HUES6 (cell line): Measurements from ENCODE around the gene UBE4A.

Experiments
- H3K27ac ChIP-seq: 2 replicates; pipeline ENCODE4 v1.7.0; 2013; ENCODE audit warnings: low read depth, mild to moderate bottlenecking, low read length, inconsistent platforms
- H3K27me3 ChIP-seq: 2 replicates; pipeline ENCODE4 v1.6.1; 2013; ENCODE audit warnings: low read length; ENCODE audit not compliant: control insufficient read depth, insufficient read depth
- H3K36me3 ChIP-seq: 2 replicates; pipeline ENCODE4 v1.6.1; 2013; ENCODE audit warnings: low read length; ENCODE audit not compliant: control insufficient read depth, insufficient read depth
- H3K4me1 ChIP-seq: 2 replicates; pipeline ENCODE4 v1.6.1; 2013; ENCODE audit warnings: low read length; ENCODE audit not compliant: control insufficient read depth, insufficient read depth
- H3K4me3 ChIP-seq: 2 replicates; pipeline ENCODE4 v1.5.1; 2013; ENCODE audit warnings: low read depth, low read length
- H3K9ac ChIP-seq: one replicate; pipeline ENCODE4 v1.6.1; 2013; ENCODE audit warnings: mild to moderate bottlenecking, low read length
- H3K9me3 ChIP-seq: 2 replicates; pipeline ENCODE4 v1.6.1; 2013; ENCODE audit warnings: low read depth, low read length; ENCODE audit not compliant: control insufficient read depth, insufficient read depth

UBE4A gene

DNA sequence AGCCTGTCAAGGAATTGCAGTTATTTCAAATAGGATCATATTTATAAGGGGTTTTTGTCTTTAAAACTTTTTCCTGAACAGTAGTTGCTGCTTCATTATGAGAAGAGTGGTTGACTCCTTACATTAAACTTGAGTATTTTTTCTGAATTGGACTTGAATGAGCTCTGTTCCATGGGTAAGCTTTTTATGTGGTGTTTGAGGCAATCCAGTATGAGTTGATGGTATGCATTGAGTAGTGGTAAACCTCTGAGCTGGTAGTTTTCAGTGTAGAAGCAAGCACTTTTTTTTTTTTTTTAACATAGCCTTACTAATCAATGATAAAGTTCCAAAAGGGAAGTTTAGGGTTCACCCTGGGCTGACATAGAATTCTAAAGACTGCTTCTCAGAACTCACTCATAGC lies 80.2 kb downstream of the UBE4A start:
- Histone ChIP-seq H3K4me1 (peaks cover 22% of the 10 kb centered on the region), H3K4me3 (no peak overlapping the region), H3K9ac (no peak overlapping the region), H3K27ac (no peak overlapping the region), H3K9me3 (no peaks in the 10 kb centered on the region), H3K27me3 (no peaks in the 10 kb centered on the region), H3K36me3 (0 out of 2 replicates have a peak, but pooled peaks cover 11% of the 10 kb centered on the region)

DNA sequence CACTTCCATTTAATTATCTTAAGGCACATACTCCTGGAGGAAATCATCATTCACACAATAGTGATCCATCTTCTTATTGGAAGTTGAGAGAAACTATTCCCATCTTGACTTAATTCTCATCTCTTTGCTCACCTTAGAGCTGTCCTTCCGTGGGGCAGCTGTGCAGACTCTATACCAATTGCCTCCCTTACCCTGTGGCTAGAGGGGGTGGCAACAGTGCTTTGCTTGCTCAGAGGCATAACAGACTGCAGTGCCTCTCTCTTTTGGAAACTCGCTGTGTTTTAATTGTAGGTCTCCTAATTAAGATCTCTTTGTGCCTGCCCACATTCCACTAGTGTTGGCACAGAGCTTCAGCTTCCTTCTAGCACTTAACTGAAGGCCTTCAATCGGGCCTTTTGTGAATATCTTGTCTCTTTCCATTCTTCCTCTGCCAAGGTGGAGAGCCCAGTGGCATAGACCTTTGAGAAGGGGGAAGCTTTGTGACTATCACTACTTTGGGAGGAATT lies 82.4 kb downstream of the UBE4A start:
- Histone ChIP-seq H3K27me3 (no peaks in the 10 kb centered on the region), H3K4me1 (peaks cover 22% of the 10 kb centered on the region), H3K9ac (no peak overlapping the region), H3K4me3 (no peak overlapping the region), H3K36me3 (peaks cover 16% of the 10 kb centered on the region; the same call in 1 of the 2 replicates), H3K27ac (no peak overlapping the region), H3K9me3 (no peaks in the 10 kb centered on the region)

DNA sequence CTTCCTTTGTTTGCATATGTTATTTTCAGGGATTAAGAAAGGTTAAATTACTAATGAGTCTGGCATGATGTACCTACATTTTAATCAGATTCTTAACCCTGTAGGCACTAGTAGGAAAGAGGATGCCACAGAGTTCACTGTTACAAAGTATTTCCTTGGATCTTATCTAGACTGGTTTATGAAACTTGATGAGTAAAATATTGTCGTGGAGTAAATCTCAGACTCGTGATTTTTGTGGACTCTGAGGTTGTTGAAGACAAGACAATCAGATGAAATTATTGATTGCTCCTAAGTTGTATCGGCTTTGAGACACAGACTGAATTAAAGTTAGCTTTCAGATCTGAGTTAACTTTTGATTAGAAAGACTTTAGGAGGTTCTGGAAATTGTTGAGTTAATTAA lies 82.9 kb downstream of the UBE4A start:
- H3K27me3 ChIP-seq, result no peaks in the 10 kb centered on the region
- H3K9me3 ChIP-seq, result no peaks in the 10 kb centered on the region
- H3K4me1 ChIP-seq, result peaks cover 22% of the 10 kb centered on the region
- H3K9ac ChIP-seq, result no peak overlapping the region
- H3K4me3 ChIP-seq, result no peak overlapping the region
- no peak overlapping the region for H3K27ac ChIP-seq
- peaks cover 17% of the 10 kb centered on the region for H3K36me3 ChIP-seq

DNA sequence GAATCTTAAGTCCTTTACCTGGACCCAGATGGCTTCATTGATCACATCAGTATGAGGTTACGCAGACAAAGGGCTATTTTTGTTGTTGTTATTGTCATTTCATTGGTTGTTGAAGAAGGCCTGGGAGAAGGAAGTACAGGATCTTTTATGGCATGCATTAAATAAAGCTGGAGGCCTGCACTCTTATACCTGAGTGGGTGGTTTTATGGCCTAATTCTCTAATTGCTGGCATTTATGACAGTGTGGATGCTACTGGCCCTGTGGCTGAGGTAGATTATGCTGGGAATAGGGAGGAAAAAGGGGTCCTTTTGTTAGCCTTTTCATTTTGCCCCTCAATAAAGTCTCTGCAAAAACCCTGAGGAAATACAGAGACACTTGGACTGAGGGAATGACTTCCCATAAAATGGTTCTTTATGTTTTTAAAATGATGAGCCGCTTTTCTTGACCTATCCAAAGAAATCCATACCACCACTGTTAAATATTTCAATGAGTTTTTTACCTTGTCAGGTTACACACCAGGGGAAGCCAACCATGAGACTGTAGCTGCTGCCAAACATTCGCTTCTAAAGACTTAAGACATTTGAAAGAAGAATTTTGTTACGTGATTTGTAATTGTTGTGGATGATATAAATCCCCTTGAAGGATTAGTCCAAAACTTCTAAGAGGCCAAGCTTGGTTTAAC lies 83.6 kb downstream of the UBE4A start:
- Histone ChIP-seq H3K27me3 (no peaks in the 10 kb centered on the region), H3K9ac (no peak overlapping the region), H3K4me1 (peaks cover 22% of the 10 kb centered on the region), H3K36me3 (peaks cover 22% of the 10 kb centered on the region), H3K27ac (no peak overlapping the region), H3K9me3 (no peaks in the 10 kb centered on the region), H3K4me3 (no peak overlapping the region)

DNA sequence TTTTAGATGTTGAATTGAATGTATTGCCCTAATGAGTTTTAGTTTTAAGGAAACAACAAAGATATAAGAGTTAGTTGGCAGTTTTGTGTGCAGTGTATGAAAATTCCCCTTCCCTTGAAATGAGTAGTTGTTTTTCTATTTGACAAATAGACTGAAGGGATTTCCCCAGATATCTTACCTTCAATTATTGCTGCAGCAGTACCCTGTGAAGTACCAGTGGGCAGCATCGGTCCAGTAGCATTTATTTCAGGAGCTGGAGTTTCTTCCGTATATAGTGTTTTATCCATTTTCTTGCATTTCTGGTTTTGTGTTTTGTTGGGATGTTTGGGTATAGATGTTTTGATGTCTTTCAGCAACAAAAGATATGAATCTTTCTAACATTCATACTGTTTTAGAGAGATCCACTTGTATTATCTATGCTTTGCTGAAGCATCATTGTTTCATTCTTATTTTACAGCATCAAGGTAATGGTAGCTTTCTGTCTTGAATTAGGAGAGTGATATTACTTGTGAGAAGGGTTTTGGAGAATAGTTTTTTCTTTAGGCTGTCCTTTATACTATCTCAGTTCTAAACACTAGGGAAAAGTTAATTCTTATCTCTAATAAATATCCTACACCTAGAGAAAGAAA lies 84.3 kb downstream of the UBE4A start:
- Histone ChIP-seq H3K9me3 (no peaks in the 10 kb centered on the region), H3K36me3 (peaks cover 22% of the 10 kb centered on the region), H3K27me3 (no peaks in the 10 kb centered on the region), H3K9ac (no peak overlapping the region), H3K4me1 (peaks cover 22% of the 10 kb centered on the region), H3K27ac (no peak overlapping the region), H3K4me3 (no peak overlapping the region)

DNA sequence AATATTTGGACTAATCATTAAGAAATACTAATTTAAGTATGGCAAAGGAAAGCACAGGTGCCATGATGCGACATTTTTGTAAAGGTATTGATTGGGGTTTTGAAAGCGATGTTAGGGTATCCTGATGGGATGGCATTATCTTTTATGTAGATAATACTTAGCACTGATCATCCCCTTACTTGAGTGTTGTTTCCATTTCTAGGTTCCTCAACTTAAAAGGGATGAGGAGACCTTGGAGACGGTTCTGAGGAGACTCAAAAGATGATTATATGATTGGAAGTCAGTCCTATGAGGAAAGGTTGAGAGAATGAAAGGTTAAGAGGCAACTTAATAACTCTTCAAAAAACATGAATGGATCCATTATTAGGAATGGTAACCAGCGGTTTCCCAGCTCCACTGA lies 88.0 kb downstream of the UBE4A start:
- Histone ChIP-seq H3K4me1 (peaks cover 4% of the 10 kb centered on the region; the same call in 1 of the 2 replicates), H3K27me3 (no peaks in the 10 kb centered on the region), H3K36me3 (peaks cover 14% of the 10 kb centered on the region), H3K4me3 (no peak overlapping the region), H3K9me3 (no peaks in the 10 kb centered on the region), H3K27ac (no peak overlapping the region), H3K9ac (no peak overlapping the region)

DNA sequence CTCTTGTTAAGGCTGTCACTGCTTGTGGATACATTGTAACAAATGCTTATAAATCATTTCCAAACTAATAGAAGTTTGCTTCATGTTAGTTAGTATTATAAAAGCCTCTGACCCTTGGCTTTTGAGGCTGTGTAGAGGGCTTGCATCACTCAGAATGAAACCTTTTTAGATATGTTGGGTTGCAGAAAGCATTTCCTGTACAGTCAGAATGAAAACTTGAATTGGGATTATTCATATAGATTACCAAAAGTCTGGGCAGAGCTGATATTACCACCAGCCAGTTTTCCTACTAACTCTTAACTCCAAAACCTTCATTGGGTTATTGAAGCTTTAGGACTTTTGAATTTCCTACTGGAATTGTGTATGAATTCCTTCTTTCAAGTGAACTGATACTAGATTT lies 88.9 kb downstream of the UBE4A start:
- Histone ChIP-seq H3K27me3 (no peaks in the 10 kb centered on the region), H3K4me3 (no peak overlapping the region), H3K4me1 (no peaks in the 10 kb centered on the region), H3K9me3 (no peaks in the 10 kb centered on the region), H3K36me3 (peaks cover 14% of the 10 kb centered on the region), H3K9ac (no peak overlapping the region), H3K27ac (no peak overlapping the region)
